Measurements from ENCODE around the gene AQP3. TPM values are rescaled to one million over a fixed set of nuclear protein-coding genes. Genes with fewer than 3 reads are reported as not detected.

AQP3 gene
- total RNA-seq, 1 donor from 2014 or later: 14.8 TPM

DNA sequence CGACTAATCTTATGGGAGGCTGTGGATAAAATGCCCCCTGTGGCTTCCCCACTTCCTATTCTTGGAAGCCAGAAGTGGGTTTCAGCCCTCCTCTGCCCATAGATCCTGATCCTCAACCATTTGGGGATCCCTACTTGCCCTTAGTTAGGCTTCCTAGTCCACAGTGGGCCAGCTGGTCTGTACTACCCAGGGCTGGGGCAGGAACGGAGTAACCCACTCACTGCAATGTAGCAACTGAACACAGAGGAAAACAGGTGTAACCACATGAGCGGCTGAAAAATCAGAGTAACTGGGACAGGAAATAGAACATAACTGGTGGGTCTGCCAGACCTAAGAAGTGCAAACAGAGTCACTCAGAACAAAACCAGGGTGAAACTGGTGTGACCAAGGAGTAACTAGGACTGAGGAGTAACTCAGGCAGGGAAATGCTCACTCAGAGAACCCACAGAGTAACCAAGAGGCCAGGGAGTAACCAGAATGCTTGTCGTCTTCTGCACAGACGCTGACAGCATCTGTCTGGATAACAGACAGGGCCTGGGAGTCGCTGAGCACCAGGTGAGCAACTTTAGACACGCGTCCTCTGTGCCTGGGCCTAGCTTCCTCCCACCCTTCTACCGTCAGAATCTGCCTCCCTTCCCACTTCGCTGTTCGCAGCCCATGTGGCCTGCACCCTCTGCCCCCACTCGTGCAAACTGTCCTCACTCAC, 1.0 kb downstream of the AQP3 start:
- intact Hi-C loops (cut with micrococcal nuclease): no loop called here
- ATAC-seq: peak; percentile 21
- DNase-seq: no peak

DNA sequence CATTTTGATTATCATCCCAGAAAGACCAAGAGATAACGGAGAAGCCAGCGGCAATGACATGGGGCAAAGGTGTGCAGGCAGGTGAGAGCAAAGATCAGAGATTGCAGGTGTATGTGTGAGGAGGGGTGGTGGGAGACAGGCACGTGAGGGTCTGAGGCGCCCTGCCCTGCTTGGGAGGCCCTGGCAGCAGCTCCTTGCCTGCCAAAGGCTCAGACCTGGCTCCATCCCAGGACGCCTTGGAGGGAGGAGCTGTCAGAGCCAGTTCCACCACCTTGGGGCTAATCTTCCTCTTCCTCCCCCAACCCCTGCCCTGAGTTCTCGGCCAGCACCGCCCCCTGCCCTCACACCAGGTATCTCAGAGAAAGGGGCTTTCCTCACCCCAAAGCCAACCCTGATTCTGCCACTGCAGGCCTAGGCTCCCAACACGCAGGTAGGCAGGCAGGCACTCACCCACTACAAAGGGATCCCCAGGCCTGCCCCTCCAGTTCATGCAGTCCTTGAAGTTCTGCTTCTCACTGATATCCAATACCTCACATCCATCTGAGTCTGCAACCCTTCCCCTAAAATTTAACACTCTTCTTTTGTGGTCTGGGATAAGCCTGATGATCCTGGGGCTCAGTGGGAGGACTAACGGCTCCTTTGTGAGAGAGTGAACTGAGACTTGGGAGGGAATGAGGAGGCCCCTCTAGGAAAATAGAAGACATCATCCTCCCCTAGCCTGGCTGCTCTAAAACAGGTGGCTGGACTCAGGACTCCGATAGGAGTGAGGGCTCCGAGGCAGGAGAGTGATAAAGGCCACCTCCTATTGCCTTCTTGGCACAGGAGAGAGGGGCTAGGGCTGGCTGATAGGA, 1.8 kb downstream of the AQP3 start:
- no peak for DNase-seq
- ATAC-seq: no peak
- intact Hi-C loops (cut with micrococcal nuclease): no loop called here

DNA sequence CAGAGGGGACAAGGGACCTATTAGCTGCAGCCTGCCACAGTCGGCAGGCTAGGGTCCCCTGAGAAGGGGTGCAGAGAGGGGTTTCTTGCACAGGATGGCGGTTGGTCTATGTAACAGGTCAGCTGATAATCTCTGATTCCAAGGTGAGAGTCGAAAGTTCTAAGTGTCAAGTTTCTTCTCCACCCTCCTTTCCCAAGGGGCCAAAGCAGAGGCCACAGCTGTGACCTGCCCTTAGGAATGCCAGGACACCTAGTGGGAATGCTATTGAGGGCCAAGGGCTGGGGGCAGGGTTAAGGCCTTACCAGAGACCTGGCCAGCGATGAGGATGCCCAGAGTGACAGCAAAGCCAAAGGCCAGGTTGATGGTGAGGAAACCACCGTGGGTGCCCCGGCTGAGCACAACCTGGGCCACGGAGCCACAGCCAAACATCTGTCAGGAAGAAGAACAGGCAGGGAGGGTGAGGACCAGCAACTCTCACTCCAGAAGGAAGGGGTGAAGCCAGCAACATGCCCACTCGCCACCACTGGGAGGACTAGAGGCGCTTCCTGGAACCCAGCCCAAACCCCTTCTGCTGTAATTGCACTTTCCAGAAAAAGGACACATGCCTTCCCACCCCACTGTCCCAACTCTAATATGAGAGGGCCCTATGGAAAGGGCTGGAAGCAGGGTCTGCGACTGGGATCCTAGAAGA, 3.8 kb downstream of the AQP3 start:
- DNase-seq (no peak), ATAC-seq (no peak)
- intact Hi-C loops (cut with micrococcal nuclease): no loop called here

DNA sequence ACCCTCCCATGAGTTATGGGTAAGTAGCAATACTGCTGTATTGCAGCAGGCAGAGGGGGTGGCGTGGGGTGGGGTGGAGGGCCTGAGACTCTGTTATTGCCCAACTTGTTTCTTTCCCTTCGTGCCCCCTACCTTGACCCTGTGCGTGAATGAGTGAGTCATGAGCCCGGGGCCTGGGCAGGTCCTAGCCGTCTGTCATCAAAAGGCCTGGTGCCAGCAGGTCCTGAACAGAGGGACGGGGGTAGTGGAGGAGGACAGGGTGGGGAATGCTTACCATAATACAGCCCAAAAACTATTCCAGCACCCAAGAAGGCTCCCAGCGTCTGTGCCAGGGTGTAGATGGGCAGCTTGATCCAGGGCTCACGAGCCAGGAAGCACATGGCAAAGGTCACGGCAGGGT, 4.3 kb downstream of the AQP3 start:
- intact Hi-C loops (cut with micrococcal nuclease): no loop called here
- DNase-seq: no peak
- no peak for ATAC-seq

DNA sequence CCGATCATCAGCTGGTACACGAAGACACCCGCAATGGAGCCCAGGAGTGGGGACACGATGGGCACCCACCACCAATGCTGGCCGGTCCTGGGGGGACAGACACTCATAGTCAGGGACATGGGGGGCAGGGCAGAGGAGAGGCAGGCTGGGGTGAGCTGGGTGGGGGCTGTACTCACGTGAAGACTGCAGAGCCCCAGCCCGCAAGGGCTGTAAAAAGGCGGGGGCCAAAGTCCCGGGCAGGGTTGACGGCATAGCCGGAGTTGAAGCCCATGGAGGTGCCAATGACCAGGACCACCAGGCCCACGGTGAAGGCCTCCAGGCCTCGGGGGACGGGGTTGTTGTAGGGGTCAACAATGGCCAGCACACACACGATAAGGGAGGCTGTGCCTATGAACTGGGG, 5.3 kb downstream of the AQP3 start:
- intact Hi-C loops (cut with micrococcal nuclease): no loop called here

DNA sequence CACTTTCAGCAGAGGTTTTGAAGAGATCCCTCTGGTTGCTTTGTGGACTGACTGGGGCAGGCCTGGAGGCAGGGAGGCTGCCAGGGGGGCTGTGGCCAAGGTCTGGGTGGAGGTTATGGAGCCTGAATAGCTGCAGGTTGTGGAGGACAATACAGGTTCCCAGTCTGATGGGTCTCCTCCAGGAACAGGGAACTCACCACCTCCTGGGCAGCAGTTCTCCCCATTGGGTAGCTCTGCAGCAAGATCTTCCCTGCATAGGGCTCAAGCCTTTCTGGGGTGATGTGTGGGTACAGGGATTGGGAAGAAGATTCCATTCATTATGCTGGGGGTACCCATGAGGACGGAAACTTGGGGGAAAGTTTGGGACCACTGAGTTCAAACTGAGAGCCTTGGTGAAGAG, 6.8 kb downstream of the AQP3 start:
- DNase-seq (no peak), ATAC-seq (no peak)
- intact Hi-C loops (cut with micrococcal nuclease): no loop called here

More for the DNA sequence above, 5.3 kb downstream of the AQP3 start:
- DNase-seq (no peak), ATAC-seq (no peak)

DNA sequence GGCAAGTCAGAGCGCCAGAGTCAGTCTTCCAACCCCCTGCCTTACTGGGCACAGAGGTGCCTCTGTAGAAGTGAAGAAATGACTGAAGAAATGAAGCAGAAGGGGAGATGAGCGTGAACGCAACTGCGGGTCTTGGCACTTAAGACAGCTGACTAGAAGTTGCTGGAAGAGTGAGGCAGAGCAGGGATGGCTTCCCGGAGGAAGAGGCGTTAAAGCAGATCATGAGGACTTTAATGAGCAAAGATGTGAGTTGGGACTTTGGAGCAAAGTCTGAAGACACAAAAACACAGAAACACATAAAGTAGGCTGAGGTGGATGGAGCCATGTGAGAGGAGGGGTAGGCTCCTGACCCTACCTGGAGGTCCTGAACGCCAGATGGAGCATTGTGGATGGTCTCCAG, 7.2 kb downstream of the AQP3 start:
- intact Hi-C loops (cut with micrococcal nuclease): no loop called here
- ATAC-seq (no peak), DNase-seq (no peak)

DNA sequence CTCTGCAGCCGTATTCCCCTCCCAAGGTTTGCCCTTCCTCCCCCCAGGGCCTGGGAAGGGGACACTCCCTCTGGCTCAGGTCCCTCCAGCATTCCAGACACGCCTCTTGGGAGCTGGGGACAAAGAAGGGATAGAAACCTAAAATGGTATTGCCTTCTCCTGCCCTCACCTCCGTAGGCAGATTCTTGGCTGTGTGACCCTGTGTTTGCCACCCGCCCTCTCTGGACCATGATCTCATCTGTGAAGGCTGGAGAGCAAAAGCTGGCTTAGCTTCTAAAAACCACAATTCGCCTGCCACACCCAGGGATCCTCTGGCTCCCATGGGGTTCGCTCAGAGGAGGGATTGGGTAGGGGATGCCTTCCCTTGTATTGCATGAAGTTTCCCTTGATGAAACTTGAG, 7.7 kb downstream of the AQP3 start:
- intact Hi-C loops (cut with micrococcal nuclease): no loop called here
- ATAC-seq: peak; percentile 15
- no peak for DNase-seq

DNA sequence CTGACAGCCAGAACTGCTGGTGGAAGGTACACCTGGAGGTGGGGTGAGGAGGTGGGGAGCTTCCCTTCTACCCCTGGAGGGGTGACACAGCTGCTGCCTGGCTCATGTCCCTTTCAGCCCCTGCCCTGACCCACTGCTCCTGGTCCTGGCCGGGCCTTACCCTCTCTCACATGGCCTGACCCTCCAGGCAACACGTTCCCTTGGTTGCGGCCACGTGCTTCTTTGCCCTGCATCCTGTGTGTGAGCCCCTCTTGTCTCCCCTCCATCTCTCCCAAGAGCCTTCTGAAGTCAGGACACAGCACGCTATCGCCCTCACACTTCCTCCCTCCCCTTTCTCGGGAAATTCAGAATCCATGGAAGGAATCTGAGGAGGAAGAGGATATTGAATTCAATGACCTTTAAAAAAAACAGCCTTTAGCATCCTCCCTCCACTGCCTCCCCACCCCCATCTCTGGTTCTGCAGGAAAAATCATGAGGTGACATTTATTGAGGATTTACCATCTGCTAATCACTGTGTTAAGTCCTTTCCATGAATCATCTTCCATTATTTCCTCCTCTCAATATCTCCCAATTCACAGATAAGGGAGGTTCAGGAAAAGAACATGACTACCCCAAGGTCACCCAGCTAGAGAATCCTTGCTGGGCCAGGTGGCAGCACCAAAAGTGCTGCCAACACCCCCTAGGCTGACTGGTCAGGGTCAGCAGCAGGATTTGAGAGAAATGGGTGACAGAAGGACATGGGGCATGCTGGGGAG, 8.3 kb downstream of the AQP3 start:
- no peak for ATAC-seq
- DNase-seq: no peak
- intact Hi-C loops (cut with micrococcal nuclease): no loop called here

DNA sequence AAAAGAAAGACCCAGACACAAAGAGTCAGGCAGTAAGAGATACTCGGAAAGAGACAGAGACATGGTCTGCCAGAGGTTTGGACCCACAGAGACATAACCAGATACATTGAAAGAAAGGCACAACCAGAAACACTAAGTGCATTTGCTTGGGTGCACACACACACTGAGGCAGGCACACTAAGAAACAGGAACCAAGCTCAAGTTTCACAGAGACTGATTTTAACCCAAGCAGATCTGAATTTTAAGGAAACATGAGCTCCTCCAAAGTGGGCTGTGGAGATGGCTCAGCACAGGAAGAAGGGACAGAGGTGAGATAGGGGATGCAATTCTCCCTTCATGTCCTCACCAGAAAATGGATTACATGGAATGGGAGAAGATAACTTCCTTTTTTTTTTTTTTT, 9.5 kb downstream of the AQP3 start:
- no peak for ATAC-seq
- intact Hi-C loops (cut with micrococcal nuclease): no loop called here
- DNase-seq: no peak

DNA sequence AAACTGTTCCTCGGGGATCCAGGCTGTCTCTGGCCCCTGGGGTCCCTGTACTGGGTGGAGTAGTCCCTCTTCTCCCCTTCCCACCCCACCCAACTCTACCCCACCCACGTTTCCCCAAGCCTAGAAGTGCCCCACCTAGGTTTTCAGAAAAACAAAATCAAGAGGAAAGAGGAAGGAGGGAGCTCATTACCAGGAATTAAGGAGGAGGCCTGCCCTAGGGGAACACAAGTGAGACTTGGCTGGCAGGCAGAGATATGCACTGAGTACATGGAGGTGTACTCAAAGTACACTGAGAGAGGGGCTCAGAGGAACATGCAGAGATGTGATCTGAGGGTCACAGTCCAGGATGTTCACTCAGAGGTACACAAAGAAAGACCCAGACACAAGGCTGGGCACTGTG, 10.2 kb downstream of the AQP3 start:
- DNase-seq: no peak
- intact Hi-C loops (cut with micrococcal nuclease): no loop called here
- ATAC-seq: no peak

DNA sequence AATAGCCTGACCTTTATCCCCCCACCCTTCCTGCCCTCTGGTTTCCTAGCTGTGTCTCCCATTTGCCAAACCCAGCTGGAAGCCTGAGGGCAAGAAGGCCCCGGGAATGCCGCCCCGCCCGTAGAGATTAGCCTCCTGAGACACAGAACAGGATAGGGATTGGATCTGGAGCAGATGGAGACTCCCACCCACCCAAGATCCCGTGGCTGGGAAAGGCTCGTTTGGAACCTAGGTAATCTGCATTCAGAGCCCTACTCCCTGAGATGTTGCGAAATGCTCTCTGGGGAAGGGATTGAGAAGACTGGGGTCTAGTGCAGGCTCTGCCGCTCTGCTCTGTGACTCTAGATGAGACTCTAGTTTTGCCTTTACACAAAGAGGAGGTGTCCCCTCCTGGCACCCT, 10.9 kb downstream of the AQP3 start:
- DNase-seq: peak; percentile 42
- intact Hi-C loops (cut with micrococcal nuclease): no loop called here
- peak; percentile 29 for ATAC-seq

DNA sequence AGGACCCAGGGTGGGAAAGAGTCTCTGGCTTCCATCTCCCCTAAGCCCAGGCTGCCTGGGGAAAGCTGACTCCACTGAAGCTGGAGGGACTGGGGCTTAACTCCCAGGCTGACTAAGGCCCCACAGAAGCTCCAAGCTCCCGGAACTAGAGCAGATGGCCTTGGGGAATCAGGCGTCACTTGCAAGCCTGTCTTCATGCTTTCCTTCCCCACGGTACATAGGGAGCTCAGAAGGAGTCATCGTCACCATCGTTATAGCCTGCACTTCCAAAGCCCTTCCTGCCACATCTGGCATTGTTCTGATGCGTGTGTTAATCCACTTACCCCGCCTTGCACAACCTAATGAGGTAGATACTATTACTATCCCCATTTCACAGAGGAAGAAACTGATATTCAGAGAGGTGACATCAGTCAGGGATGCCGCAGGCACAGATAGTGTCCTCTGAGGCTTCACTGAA, 11.5 kb downstream of the AQP3 start:
- DNase-seq: no peak
- intact Hi-C loops (cut with micrococcal nuclease): no loop called here
- ATAC-seq: no peak

DNA sequence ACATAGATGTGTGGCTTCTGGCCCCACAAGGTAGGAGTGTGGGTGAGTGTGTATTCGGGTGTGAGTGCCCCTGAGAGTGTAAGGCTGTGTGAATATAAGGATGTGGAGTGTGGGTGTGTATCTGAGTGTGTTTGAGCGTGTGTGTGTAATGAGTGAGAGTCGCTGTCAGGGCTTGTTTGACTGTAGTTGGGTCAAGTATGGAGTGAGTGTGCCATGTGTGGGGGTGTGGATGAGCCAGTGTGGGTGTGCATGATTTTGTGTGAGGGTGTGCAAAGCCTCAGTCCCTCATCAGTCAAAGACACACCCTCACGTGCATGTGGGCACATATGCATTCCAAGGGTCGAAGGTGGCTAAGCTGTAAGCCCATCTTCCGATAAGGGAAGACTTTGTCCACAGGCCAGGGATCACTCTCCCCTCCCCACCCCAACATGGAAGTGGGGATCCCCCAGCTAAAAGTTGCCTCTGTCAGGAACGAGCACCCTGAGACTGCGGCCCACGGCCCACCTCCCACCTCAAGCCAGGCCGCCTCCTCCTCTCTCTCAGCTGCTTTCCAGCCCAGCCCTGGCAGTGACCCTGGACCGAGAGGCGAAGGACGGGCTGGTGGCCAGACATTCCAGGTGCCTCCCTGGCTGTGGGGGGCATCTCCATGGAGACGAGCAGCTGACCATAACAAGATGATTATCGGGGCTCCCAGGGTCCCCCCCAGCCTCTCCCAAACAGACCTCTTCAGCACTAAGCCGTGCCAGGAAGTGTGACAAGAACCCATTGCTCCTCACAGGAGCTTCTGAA, 12.9 kb downstream of the AQP3 start:
- ATAC-seq (no peak), DNase-seq (no peak)
- intact Hi-C loops (cut with micrococcal nuclease): no loop called here

DNA sequence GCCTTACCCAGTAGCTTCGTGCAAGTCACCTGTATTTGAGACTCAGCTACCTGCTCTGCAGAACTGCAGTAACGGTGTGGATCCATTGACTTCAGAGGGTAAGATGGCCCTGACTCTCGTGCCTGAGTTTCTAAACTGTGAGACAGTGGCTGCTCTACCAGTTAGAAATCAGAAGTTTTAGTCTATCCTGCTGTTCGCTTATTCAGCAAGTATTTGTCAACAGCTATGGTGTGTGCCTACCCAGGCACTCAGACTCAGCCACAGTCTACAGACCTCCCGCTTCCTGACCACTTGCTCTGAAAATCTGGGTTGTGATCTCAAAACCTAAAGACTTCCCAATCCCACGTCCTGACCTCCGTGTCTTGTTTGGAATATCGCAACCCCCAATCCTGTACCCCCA, 13.5 kb downstream of the AQP3 start:
- intact Hi-C loops (cut with micrococcal nuclease): no loop called here
- ATAC-seq (no peak), DNase-seq (no peak)

DNA sequence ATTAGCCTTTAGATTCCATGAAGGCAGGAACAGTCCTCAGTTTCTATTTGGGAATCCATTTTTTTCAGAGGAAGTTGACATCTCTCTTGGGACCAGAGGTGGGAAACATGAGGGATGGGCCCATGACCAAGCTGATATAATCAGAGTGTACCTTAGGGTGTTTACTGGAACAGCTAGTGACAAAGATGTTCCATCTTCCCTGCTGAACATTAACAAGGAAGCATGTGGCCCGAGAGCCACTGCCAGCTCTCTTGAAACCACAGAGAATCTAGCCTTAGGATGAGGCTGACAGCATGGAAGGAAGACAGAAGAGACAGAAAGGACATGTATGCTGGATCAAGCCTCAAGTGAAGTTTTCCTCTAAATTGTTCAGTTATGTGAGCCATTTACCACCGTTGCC, 16.0 kb downstream of the AQP3 start:
- no peak for ATAC-seq

DNA sequence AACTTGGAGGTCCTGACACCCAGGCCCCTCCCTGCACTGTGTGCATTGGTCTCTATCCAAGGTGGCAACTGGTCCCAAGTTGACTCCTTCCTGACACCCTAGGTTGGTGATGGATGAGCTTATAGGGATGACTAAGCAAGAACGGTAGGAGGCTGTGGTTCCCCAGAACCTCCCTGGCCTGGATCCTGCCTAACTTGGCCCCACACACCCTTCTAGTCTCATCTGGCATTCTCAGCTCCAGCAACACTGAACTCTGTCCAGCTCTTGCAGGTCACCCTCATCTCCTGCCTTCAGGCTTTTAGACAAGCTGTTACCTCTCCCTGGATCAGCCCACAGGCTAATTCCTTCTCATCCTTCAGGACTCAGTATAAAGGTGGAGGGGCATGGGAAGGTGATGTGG, 16.5 kb downstream of the AQP3 start:
- intact Hi-C loops (cut with micrococcal nuclease): no loop called here
- DNase-seq (no peak), ATAC-seq (peak; percentile 22)

More for the DNA sequence above, 16.0 kb downstream of the AQP3 start:
- intact Hi-C loops (cut with micrococcal nuclease): no loop called here
- no peak for DNase-seq

DNA sequence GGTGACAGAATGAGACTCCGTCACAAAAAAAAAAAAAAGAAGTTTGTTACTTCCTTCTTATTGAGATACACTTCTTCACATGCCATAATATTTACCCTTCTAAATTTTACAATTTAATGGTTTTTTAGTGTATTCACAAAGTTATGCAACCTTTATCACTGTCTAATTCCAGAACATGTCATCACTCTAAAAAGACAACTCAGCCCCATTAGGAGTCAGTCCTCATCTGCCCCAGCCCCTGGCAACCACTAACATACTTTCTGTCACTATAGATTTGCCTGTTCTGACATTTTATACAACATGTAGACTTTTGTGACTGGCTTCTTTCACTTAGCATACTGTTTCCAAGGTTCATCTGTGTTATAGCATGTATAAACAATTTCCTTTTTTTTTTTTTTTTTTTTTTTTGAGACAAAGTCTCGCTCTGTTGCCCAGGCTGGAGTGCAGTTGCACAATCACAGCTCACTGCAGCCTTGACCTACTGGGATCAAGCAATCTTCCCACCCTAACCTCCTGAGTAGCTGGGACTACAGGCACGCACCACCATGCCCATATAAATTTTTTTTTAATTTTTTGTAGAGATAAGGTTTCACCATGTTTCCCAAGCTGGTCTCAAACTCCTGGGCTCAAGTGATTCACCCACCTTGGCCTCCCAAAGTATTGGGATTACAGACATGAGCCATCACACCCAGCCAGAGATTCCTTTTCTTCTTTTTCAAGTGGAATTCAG, 18.0 kb downstream of the AQP3 start:
- ATAC-seq: no peak
- no peak for DNase-seq
- intact Hi-C loops (cut with micrococcal nuclease): no loop called here
